Naive thymus-derived CD4-positive, alpha-beta T cell (primary cell): Measurements from ENCODE around the gene SLC35F1. TPM values are rescaled to one million over a fixed set of nuclear protein-coding genes. Genes with fewer than 3 reads are reported as not detected.

ENCODE experiments used
- ATAC-seq: fragments of 150-1000 bp; cut with Tn5 transposase; 2 replicates; pipeline ENCODE4 v1.10.0; 2021; ENCODE audit warnings: mild to moderate bottlenecking, moderate library complexity
- CTCF ChIA-PET: fragments of 350-600 bp; sonication (Branson Sonifier 250); formaldehyde crosslinking; loops from one replicate; lab custom pipeline; 2021; ENCODE audit warnings: antibody characterized with exemption; lab: Charles Lee
- POLR2A ChIA-PET: fragments of 350-600 bp; sonication (Branson Sonifier 250); formaldehyde crosslinking; loops from one replicate; lab custom pipeline; 2021; ENCODE audit warnings: antibody characterized with exemption, inconsistent platforms; lab: Charles Lee
- DNase-seq, 9 donors: peaks; one replicate each; pipeline versions ENCODE4 v3.0.0 to v3.0.0-alpha.2; 2020 to 2022; ENCODE audit warnings: mixed read lengths in 1 of 9
- H3K27ac ChIP-seq: one replicate; pipeline ENCODE4 v1.7.0; 2013; ENCODE audit warnings: mild to moderate bottlenecking, low read depth, low read length, moderate library complexity
- H3K27me3 ChIP-seq, 2 donors: one replicate each; pipeline ENCODE4 v1.7.0; 2013; ENCODE audit warnings: low read length in 2 of 2, mild to moderate bottlenecking in 2 of 2, moderate library complexity in 2 of 2; ENCODE audit not compliant: control insufficient read depth in 2 of 2, insufficient read depth in 2 of 2
- H3K36me3 ChIP-seq, 3 experiments: 1 replicate in 2 of 3; 2 replicates in 1 of 3; pipeline ENCODE4 v1.7.0; 2013; ENCODE audit warnings: low read length in 3 of 3, mild to moderate bottlenecking in 3 of 3, moderate library complexity in 1 of 3; ENCODE audit not compliant: insufficient read depth in 3 of 3, control insufficient read depth in 2 of 3
- H3K4me1 ChIP-seq, 2 donors: one replicate each; pipeline ENCODE4 v1.7.0; 2013; ENCODE audit warnings: low read length in 2 of 2, mild to moderate bottlenecking in 2 of 2, moderate library complexity in 1 of 2; ENCODE audit not compliant: control insufficient read depth in 2 of 2, insufficient read depth in 2 of 2
- H3K4me3 ChIP-seq: 2 replicates; pipeline ENCODE4 v1.7.0; 2013; ENCODE audit warnings: mild to moderate bottlenecking, low read length
- H3K9me3 ChIP-seq, 3 experiments: 1 replicate in 2 of 3; 2 replicates in 1 of 3; pipeline ENCODE4 v1.7.0; 2013; ENCODE audit warnings: low read length in 3 of 3; ENCODE audit not compliant: control insufficient read depth in 2 of 3
- H3K27ac Mint-ChIP-seq, 9 donors: one replicate each; pipeline ENCODE4 v1.8.0; 2020 to 2022; ENCODE audit warnings: mixed read lengths in 9 of 9, mild to moderate bottlenecking in 8 of 9, moderate library complexity in 5 of 9, inconsistent platforms in 2 of 9
- H3K27me3 Mint-ChIP-seq, 5 donors: one replicate each; pipeline ENCODE4 v1.8.0; 2021 to 2022; ENCODE audit warnings: mixed read lengths in 5 of 5, mild to moderate bottlenecking in 1 of 5
- H3K36me3 Mint-ChIP-seq, 5 donors: one replicate each; pipeline ENCODE4 v1.8.0; 2020 to 2022; ENCODE audit warnings: mixed read lengths in 5 of 5, mild to moderate bottlenecking in 3 of 5, inconsistent platforms in 1 of 5
- H3K4me1 Mint-ChIP-seq, 7 donors: one replicate each; pipeline ENCODE4 v1.8.0; 2020 to 2022; ENCODE audit warnings: mixed read lengths in 7 of 7, mild to moderate bottlenecking in 3 of 7, inconsistent platforms in 1 of 7
- H3K4me3 Mint-ChIP-seq, 10 donors: one replicate each; pipeline ENCODE4 v1.8.0; 2020 to 2022; ENCODE audit warnings: mild to moderate bottlenecking in 10 of 10, mixed read lengths in 10 of 10, moderate library complexity in 6 of 10, inconsistent platforms in 2 of 10
- H3K9me3 Mint-ChIP-seq, 11 donors: one replicate each; pipeline ENCODE4 v1.8.0; 2020 to 2022; ENCODE audit warnings: mixed read lengths in 11 of 11, mild to moderate bottlenecking in 4 of 11, inconsistent platforms in 1 of 11, moderate library complexity in 1 of 11
- intact Hi-C, 2 donors: fragments of 100-400 bp; cut with micrococcal nuclease; formaldehyde crosslinking; loops; one replicate each; pipeline ENCODE4 v1.15.1; 2023
- polyA plus RNA-seq, 2 donors: library from polyadenylated mRNA; unstranded; fragments of 300-500 nt; fragmentation: Illumina TruSeq; gene quantifications; one replicate each; pipeline ENCODE4 v1.2.3, GENCODE V29; 2021
- total RNA-seq, 6 experiments: library from RNA in 5 of 6; stranded (reverse) in 5 of 6; gene quantifications; 1 replicate in 5 of 6; 2 replicates in 1 of 6; pipeline ENCODE4 v1.2.3 and lab custom pipeline; 2021 to 2026

The SLC35F1 gene
- total and polyA plus RNA-seq, 7 experiments from 2014 or later = not detected

GRCh38 chr6:118344014-118344670 is 437.1 kb downstream of the SLC35F1 start:
- H3K4me1 ChIP-seq = no peaks in the 10 kb centered on the region
- POLR2A ChIA-PET = no interaction called here
- H3K4me1 Mint-ChIP-seq = no peaks in the 10 kb centered on the region
- CTCF ChIA-PET = no interaction called here
- DNase-seq (no peak), ATAC-seq (no peak)
- peaks cover 0 to 8% (median 0%) of the 10 kb centered on the region in 3 experiments for H3K9me3 ChIP-seq
- peaks cover 0 to 44% (median 25%) of the 10 kb centered on the region in 5 donors for H3K36me3 Mint-ChIP-seq
- no peak overlapping the region for H3K4me3 ChIP-seq
- no peak overlapping the region for H3K4me3 Mint-ChIP-seq
- no peak overlapping the region for H3K27ac Mint-ChIP-seq
- peaks cover 13 to 63% (median 29%) of the 10 kb centered on the region in 11 donors for H3K9me3 Mint-ChIP-seq
- no peaks in the 10 kb centered on the region for H3K27me3 ChIP-seq
- no peaks in the 10 kb centered on the region for H3K36me3 ChIP-seq
- no peak overlapping the region for H3K27ac ChIP-seq
- peaks cover 0 to 2% (median 0%) of the 10 kb centered on the region in 5 donors for H3K27me3 Mint-ChIP-seq
- intact Hi-C loops = no loop called here

DNA sequence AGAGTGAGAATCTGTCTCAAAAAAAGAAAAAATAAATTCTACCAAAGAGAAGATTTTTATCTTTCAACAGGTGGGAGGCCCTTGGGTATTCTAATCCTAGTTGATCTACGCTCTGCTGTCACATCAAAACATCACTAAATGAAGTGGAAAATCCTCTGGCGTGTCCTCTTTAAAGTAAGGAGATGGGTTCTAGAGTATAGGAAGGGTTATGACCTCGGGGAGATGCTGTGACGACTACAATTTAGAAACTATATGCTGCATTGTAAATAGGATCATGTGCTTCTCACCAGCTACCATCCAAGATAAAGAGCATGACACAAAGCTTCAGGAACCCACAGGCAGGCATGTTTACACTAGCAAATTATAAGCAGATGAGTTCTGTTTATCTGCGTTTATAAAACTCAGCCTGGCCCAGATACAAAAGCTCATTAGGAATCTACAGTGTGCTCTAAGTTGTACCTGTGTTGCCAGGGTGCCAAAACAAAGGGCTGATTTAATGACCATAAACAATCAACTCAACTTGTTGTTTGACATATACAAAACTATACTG is 443.9 kb downstream of the SLC35F1 start:
- POLR2A ChIA-PET = no interaction called here

GRCh38 chr6:118353564-118353963 is 446.5 kb downstream of the SLC35F1 start:
- Mint-ChIP-seq H3K27ac (no peak overlapping the region), H3K4me1 (peaks cover 0 to 4% (median 0%) of the 10 kb centered on the region in 7 donors), H3K27me3 (peaks cover 0 to 7% (median 0%) of the 10 kb centered on the region in 5 donors), H3K9me3 (peaks cover 0 to 9% (median 2%) of the 10 kb centered on the region in 11 donors), H3K4me3 (no peak overlapping the region), H3K36me3 (peaks cover 0 to 33% (median 20%) of the 10 kb centered on the region in 5 donors)
- H3K4me1 ChIP-seq = no peaks in the 10 kb centered on the region
- H3K4me3 ChIP-seq = no peak overlapping the region
- ChIA-PET POLR2A (no interaction called here), CTCF (no interaction called here)
- no peaks in the 10 kb centered on the region for H3K9me3 ChIP-seq
- intact Hi-C loops = no loop called here
- H3K36me3 ChIP-seq = no peaks in the 10 kb centered on the region
- ATAC-seq (no peak), DNase-seq (no peak)
- H3K27ac ChIP-seq = no peak overlapping the region
- no peaks in the 10 kb centered on the region for H3K27me3 ChIP-seq

More for the DNA sequence above, 443.9 kb downstream of the SLC35F1 start:
- H3K4me1 Mint-ChIP-seq = peaks cover 0 to 4% (median 0%) of the 10 kb centered on the region in 7 donors
- ATAC-seq = no peak
- Histone ChIP-seq H3K4me1 (no peaks in the 10 kb centered on the region), H3K36me3 (no peaks in the 10 kb centered on the region), H3K9me3 (no peaks in the 10 kb centered on the region), H3K27me3 (no peaks in the 10 kb centered on the region), H3K27ac (no peak overlapping the region), H3K4me3 (no peak overlapping the region)
- no peak overlapping the region for H3K4me3 Mint-ChIP-seq
- DNase-seq = no peak
- intact Hi-C loops = no loop called here
- H3K36me3 Mint-ChIP-seq = peaks cover 0 to 39% (median 27%) of the 10 kb centered on the region in 5 donors
- H3K9me3 Mint-ChIP-seq = peaks cover 0 to 14% (median 4%) of the 10 kb centered on the region in 11 donors
- H3K27ac Mint-ChIP-seq = no peak overlapping the region
- H3K27me3 Mint-ChIP-seq = no peaks in the 10 kb centered on the region
- CTCF ChIA-PET = interaction anchor here (0.8 kb wide), 1 partner anchor 23 kb away, joined by 3 read pairs; no protein-coding TSS in a partner anchor

GRCh38 chr6:118354641-118355040 is 447.6 kb downstream of the SLC35F1 start:
- CTCF ChIA-PET = no interaction called here

GRCh38 chr6:118356054-118356453 is 449.0 kb downstream of the SLC35F1 start:
- intact Hi-C loops = no loop called here
- Histone ChIP-seq H3K4me1 (no peaks in the 10 kb centered on the region), H3K36me3 (no peaks in the 10 kb centered on the region), H3K9me3 (no peaks in the 10 kb centered on the region), H3K27me3 (no peaks in the 10 kb centered on the region), H3K4me3 (no peak overlapping the region), H3K27ac (no peak overlapping the region)
- no peak overlapping the region for H3K4me3 Mint-ChIP-seq
- ChIA-PET POLR2A (no interaction called here), CTCF (no interaction called here)
- ATAC-seq = no peak
- H3K9me3 Mint-ChIP-seq = peaks cover 0 to 9% (median 3%) of the 10 kb centered on the region in 11 donors
- H3K4me1 Mint-ChIP-seq = peaks cover 0 to 4% (median 0%) of the 10 kb centered on the region in 7 donors
- H3K27ac Mint-ChIP-seq = no peak overlapping the region
- peaks cover 0 to 15% (median 0%) of the 10 kb centered on the region in 5 donors for H3K27me3 Mint-ChIP-seq
- H3K36me3 Mint-ChIP-seq = peaks cover 0 to 23% (median 19%) of the 10 kb centered on the region in 5 donors
- no peak for DNase-seq

More at GRCh38 chr6:118354641-118355040, 447.6 kb downstream of the SLC35F1 start:
- Mint-ChIP-seq H3K4me3 (no peak overlapping the region), H3K27ac (no peak overlapping the region), H3K36me3 (peaks cover 0 to 25% (median 19%) of the 10 kb centered on the region in 5 donors), H3K4me1 (peaks cover 0 to 4% (median 0%) of the 10 kb centered on the region in 7 donors), H3K27me3 (peaks cover 0 to 13% (median 0%) of the 10 kb centered on the region in 5 donors), H3K9me3 (peaks cover 0 to 9% (median 3%) of the 10 kb centered on the region in 11 donors)
- intact Hi-C loops = no loop called here
- no peak for ATAC-seq
- Histone ChIP-seq H3K36me3 (no peaks in the 10 kb centered on the region), H3K27ac (no peak overlapping the region), H3K4me3 (no peak overlapping the region), H3K4me1 (no peaks in the 10 kb centered on the region), H3K9me3 (no peaks in the 10 kb centered on the region), H3K27me3 (no peaks in the 10 kb centered on the region)
- POLR2A ChIA-PET = no interaction called here
- DNase-seq = no peak

DNA sequence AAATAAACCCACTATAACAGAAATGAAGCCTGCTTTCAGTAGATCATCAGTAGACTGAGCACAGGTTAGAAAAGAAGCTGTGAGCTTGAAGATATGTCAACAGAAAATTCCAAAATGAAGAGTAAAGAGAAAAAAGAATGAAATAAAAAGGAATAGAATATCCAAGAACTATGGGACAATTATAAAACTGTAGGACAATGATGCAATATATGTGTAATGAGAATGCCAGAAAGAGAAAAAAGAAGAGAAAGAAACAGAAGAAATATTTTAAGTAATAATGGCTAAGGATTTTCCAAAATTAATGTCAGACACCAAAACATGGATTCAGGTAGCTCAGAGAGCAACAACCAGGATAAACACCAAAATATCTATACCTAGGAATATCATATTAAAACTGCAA is 449.6 kb downstream of the SLC35F1 start:
- no peak overlapping the region for H3K27ac Mint-ChIP-seq
- Histone ChIP-seq H3K4me1 (no peaks in the 10 kb centered on the region), H3K27ac (no peak overlapping the region), H3K4me3 (no peak overlapping the region), H3K9me3 (no peaks in the 10 kb centered on the region), H3K36me3 (no peaks in the 10 kb centered on the region), H3K27me3 (no peaks in the 10 kb centered on the region)
- peaks cover 0 to 9% (median 3%) of the 10 kb centered on the region in 11 donors for H3K9me3 Mint-ChIP-seq
- H3K4me1 Mint-ChIP-seq = peaks cover 0 to 4% (median 0%) of the 10 kb centered on the region in 7 donors
- intact Hi-C loops = no loop called here
- ChIA-PET POLR2A (no interaction called here), CTCF (no interaction called here)
- peaks cover 0 to 23% (median 19%) of the 10 kb centered on the region in 5 donors for H3K36me3 Mint-ChIP-seq
- H3K4me3 Mint-ChIP-seq = no peak overlapping the region
- H3K27me3 Mint-ChIP-seq = peaks cover 0 to 15% (median 0%) of the 10 kb centered on the region in 5 donors
- ATAC-seq (no peak), DNase-seq (no peak)
